Psoas muscle (tissue), 8 donors: ENCODE data around the gene RAB40A. TPM values are rescaled to one million over a fixed set of nuclear protein-coding genes. Genes with fewer than 3 reads are reported as not detected.
"Not testable (repeated sequence)": the region's sequence is repeated elsewhere in the genome, so short reads cannot be mapped to it uniquely, and the experiment has no call there.

Source experiments
- ATAC-seq, 4 donors: fragments of 200-7000 bp; cut with Tn5 transposase; one replicate each; pipeline ENCODE4 v1.9.1; 2020; ENCODE audit warnings: moderate library complexity in 3 of 4, mild to moderate bottlenecking in 2 of 4
- DNase-seq, 2 donors: peaks; one replicate each; pipeline ENCODE4 v3.0.0-alpha.2; 2020
- H3K27ac ChIP-seq: fragments of 200-600 bp; one replicate; pipeline ENCODE4 v1.8.0; 2022
- H3K27me3 ChIP-seq, 3 donors: fragments of 200-600 bp in 1 of 3; one replicate each; pipeline versions ENCODE4 v1.6.1 to v1.8.0; 2013 to 2022; ENCODE audit warnings: low read length in 2 of 3, mild to moderate bottlenecking in 2 of 3, moderate library complexity in 1 of 3; ENCODE audit not compliant: insufficient read depth in 3 of 3
- H3K36me3 ChIP-seq, 2 donors: fragments of 200-600 bp in 1 of 2; one replicate each; pipeline versions ENCODE4 v1.6.1 to v1.8.0; 2013 to 2022; ENCODE audit warnings: low read depth in 1 of 2, mild to moderate bottlenecking in 1 of 2, moderate library complexity in 1 of 2; ENCODE audit not compliant: insufficient read depth in 1 of 2
- H3K4me1 ChIP-seq: fragments of 200-600 bp; one replicate; pipeline ENCODE4 v1.8.0; 2022
- H3K4me3 ChIP-seq: fragments of 200-600 bp; one replicate; pipeline ENCODE4 v1.8.0; 2022; ENCODE audit warnings: mild to moderate bottlenecking
- H3K9me3 ChIP-seq: fragments of 200-600 bp; one replicate; pipeline ENCODE4 v1.8.0; 2022
- WGBS, 3 donors: extraction: QIAGEN DNeasy Blood & Tissue Kit; methylation state at CpG; one replicate each; pipeline versions ENCODE4 v1.1.6 to v1.1.7; 2013; 5-methylcytosine and 5-hydroxymethylcytosine counted together
- intact Hi-C, 2 donors: fragments of 100-400 bp; cut with DNase I; formaldehyde crosslinking; loops; one replicate each; pipeline versions ENCODE4 v1.11.0 to v1.14.2; 2022
- polyA plus RNA-seq, 3 donors: library from polyadenylated mRNA; stranded (reverse); fragments of 200-250 nt; gene quantifications; one replicate each; pipeline ENCODE4 v1.2.3, GENCODE V29; 2013
- total RNA-seq, 4 donors: library from RNA; stranded (reverse); fragmentation: NEBNext Ultra II Directional in 2 of 4; extraction: Animal tissue kit (Norgen Biotek cat#: 25700) in 2 of 4; gene quantifications; one replicate each; pipeline versions ENCODE4 v1.2.1 to v1.2.4, GENCODE V29; 2021 to 2023
- TF ChIP-seq, protein P1 (sequence below): fragments of 200-600 bp; IDR thresholded peaks from one replicate; pipeline ENCODE4 v1.8.0; 2022; ENCODE audit warnings: antibody characterized with exemption
- donor health status: healthy with polysubstance abuse.
- donor health status: DM: no; HTN: no; CAD: no; lungs with moderate emphysema.
- donor health status: Bipolar disorder and iron deficiency.
- donor health status: healthy.
- donor health status: DM: yes; HTN: yes; CAD: no.
- donor health status: DM: no; HTN: no; CAD: no.
- donor health status: DM: no; HTN: no; CAD: no.
- donor health status: DM: yes; HTN: yes; CAD: no.

RAB40A gene
- total and polyA plus RNA-seq, 7 donors: 0.06 to 0.14 TPM; not detected in 5

DNA sequence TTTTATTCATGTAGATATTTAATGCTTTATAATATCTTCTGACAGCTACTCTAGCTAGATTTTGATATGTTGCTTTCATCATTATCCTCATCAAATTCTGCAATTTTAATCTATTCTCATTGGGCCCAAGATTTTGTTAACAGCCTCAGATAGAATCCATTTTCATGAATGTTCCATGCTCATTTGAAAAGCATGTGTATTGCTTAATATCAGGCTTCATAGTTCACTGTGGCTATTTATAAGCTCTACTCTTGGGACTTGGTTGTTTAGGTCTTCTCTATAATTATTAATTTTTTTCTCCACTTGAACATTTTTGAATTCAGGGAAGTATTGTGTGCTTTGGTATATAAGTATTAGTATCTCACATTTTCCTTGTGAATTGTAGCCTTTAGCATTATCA is 41.8 kb downstream of the RAB40A start:
- TF ChIP-seq, protein P1, sequence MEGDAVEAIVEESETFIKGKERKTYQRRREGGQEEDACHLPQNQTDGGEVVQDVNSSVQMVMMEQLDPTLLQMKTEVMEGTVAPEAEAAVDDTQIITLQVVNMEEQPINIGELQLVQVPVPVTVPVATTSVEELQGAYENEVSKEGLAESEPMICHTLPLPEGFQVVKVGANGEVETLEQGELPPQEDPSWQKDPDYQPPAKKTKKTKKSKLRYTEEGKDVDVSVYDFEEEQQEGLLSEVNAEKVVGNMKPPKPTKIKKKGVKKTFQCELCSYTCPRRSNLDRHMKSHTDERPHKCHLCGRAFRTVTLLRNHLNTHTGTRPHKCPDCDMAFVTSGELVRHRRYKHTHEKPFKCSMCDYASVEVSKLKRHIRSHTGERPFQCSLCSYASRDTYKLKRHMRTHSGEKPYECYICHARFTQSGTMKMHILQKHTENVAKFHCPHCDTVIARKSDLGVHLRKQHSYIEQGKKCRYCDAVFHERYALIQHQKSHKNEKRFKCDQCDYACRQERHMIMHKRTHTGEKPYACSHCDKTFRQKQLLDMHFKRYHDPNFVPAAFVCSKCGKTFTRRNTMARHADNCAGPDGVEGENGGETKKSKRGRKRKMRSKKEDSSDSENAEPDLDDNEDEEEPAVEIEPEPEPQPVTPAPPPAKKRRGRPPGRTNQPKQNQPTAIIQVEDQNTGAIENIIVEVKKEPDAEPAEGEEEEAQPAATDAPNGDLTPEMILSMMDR: no peak
- peaks cover 0 to 5% (median 0%) of the 10 kb centered on the region in 3 donors for H3K27me3 ChIP-seq
- H3K9me3 ChIP-seq: peaks cover 3% of the 10 kb centered on the region
- H3K4me1 ChIP-seq: no peaks in the 10 kb centered on the region
- H3K36me3 ChIP-seq: no peaks in the 10 kb centered on the region
- no peak overlapping the region for H3K4me3 ChIP-seq
- ATAC-seq: no peak
- no peak for DNase-seq
- H3K27ac ChIP-seq: no peak overlapping the region
- intact Hi-C loops: no loop called here

DNA sequence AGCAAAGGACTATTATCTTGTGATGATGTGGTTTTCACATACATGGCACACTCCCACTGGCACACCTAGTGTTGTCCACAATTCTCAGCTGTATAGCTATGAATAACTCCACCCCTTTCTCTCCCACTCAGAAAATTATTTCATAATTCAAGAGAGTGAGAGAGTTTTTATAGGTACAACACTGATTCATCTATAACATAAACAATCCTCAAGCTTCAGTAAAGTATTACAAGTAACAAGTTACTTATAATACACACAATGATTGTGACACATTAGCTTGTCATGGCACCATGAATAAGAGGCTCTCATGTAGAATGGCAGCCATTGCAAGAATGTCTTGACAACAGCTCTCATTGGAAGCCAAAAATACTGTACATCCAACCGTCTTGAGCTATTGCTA is 43.9 kb downstream of the RAB40A start:
- ATAC-seq (no peak), DNase-seq (no peak)
- TF ChIP-seq, protein P1: no peak
- Histone ChIP-seq H3K9me3 (peaks cover 3% of the 10 kb centered on the region), H3K4me3 (no peak overlapping the region), H3K27ac (no peak overlapping the region), H3K4me1 (no peaks in the 10 kb centered on the region), H3K36me3 (no peaks in the 10 kb centered on the region), H3K27me3 (peaks cover 0 to 10% (median 0%) of the 10 kb centered on the region in 3 donors)
- intact Hi-C loops: no loop called here
- WGBS, 3 donors: 65 to 100% (median 96%) methylated on average over 1 of the region's 1 CpG

DNA sequence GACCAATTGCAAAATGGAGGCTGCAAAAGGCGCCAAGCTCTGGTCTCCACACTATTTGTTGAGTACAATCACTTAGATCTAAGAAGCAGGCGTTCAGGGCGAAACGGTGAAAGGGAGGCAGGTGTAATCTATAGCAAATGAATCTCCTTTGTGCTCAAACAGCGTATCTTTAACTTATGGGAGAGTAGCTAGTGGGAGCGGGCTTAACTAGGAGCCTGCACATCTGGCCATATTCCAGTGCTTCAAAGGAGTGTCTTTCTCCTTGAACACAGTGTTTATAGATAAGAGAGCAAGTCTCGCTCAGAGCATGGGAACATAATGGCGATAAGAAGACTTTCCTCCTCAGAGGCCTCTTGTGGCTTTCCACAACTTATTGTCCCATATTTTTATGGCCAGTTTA is 49.3 kb downstream of the RAB40A start:
- H3K27ac ChIP-seq, H3K9me3 ChIP-seq, H3K4me3 ChIP-seq, H3K36me3 ChIP-seq, ATAC-seq, H3K4me1 ChIP-seq, DNase-seq: not testable (repeated sequence)
- intact Hi-C loops: loop anchor here in 1 of 2 donors (10.0 kb wide), 1 partner anchor 255 kb away; the partner anchor contains the start of gene BEX4
- H3K27me3 ChIP-seq: peaks cover 0 to 19% (median 0%) of the 10 kb centered on the region in 3 donors
- WGBS, 3 donors: 76 to 96% (median 94%) methylated on average over 8 of the region's 8 CpGs

DNA sequence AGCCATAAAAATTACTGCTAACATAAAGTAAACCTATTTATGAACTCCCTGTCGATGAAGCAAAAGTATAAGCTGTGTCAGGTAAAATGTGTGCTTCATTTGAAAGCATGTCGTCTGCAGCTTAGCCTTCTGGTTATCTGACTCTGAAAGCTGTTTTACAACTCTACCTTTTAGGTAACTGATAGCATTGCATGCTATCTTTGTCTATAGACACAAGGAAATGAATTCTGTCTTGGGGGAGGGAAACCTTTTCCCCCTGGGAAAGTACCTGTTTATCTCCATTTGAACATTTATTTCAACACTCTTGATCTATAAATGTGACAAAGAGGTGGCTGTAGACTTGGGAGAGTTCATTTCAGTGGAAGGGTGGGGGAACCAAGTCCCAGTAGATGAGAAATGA is 51.4 kb downstream of the RAB40A start:
- no peak for ATAC-seq
- Histone ChIP-seq H3K36me3 (no peaks in the 10 kb centered on the region), H3K4me1 (no peaks in the 10 kb centered on the region), H3K27me3 (peaks cover 0 to 27% (median 0%) of the 10 kb centered on the region in 3 donors), H3K9me3 (peaks cover 3% of the 10 kb centered on the region), H3K27ac (no peak overlapping the region), H3K4me3 (no peak overlapping the region)
- intact Hi-C loops: loop anchor here in 1 of 2 donors (10.0 kb wide), 1 partner anchor 253 kb away; the partner anchor contains the start of gene BEX4
- TF ChIP-seq, protein P1: no peak
- no peak for DNase-seq
- WGBS, 3 donors: 64 to 79% (median 74%) methylated on average over 2 of the region's 2 CpGs

DNA sequence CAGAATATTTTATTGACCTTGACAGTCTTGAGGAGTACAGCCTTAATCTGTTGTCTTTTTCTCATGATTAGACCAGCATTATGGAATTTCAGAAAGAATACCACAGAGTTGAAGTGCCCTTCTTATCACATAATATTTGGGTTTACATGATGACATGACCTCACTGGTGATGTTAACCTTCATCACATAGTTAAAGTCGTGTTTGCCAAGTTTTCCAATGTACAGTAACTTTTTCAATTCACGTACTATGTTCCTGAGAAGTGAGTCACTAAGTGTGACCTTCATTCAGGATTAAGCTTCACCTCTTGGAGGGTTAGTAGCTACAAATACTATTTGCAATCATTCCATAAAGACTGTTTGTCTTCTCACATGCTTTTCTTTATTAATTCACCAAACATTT is 52.1 kb downstream of the RAB40A start:
- intact Hi-C loops: loop anchor here in 1 of 2 donors (10.0 kb wide), 1 partner anchor 252 kb away; the partner anchor contains the start of gene BEX4
- TF ChIP-seq, protein P1: no peak

More for the DNA sequence above, 52.1 kb downstream of the RAB40A start:
- 50 to 75% (median 68%) methylated on average over 2 of the region's 2 CpGs for WGBS, 3 donors
- Histone ChIP-seq H3K9me3 (no peaks in the 10 kb centered on the region), H3K4me1 (no peaks in the 10 kb centered on the region), H3K27ac (no peak overlapping the region), H3K4me3 (no peak overlapping the region), H3K27me3 (peaks cover 0 to 32% (median 0%) of the 10 kb centered on the region in 3 donors), H3K36me3 (no peaks in the 10 kb centered on the region)
- no peak for ATAC-seq
- no peak for DNase-seq
